Transverse colon (tissue), 4 donors: ENCODE data around the gene NRARP.

Experiments used
- EP300 ChIP-seq: sonication (generic); formaldehyde crosslinking; IDR thresholded peaks from one replicate; pipeline ENCODE4 v1.6.1; 2017; ENCODE audit warnings: antibody characterized with exemption, low read depth
- POLR2A ChIP-seq: fragments of 450-650 bp; IDR thresholded peaks from one replicate; pipeline ENCODE4 v1.6.1; 2016; ENCODE audit warnings: antibody characterized with exemption, mild to moderate bottlenecking, moderate library complexity
- POLR2AphosphoS5 ChIP-seq, 3 donors: sonication (generic); formaldehyde crosslinking; IDR thresholded peaks; one replicate each; pipeline ENCODE4 v1.6.1; 2016; ENCODE audit warnings: antibody characterized with exemption in 3 of 3
- TF ChIP-seq, protein P1 (sequence below), 5 experiments: fragments of 200-600 bp in 3 of 5; fragments of 450-650 bp in 2 of 5; sonication (generic) in 3 of 5; IDR thresholded peaks; 1 replicate in 2 of 5; 2 replicates in 3 of 5; pipeline ENCODE4 v1.5.1; 2016 to 2017; ENCODE audit warnings: antibody characterized with exemption in 5 of 5, inconsistent platforms in 3 of 5, mild to moderate bottlenecking in 2 of 5, moderate library complexity in 1 of 5

DNA sequence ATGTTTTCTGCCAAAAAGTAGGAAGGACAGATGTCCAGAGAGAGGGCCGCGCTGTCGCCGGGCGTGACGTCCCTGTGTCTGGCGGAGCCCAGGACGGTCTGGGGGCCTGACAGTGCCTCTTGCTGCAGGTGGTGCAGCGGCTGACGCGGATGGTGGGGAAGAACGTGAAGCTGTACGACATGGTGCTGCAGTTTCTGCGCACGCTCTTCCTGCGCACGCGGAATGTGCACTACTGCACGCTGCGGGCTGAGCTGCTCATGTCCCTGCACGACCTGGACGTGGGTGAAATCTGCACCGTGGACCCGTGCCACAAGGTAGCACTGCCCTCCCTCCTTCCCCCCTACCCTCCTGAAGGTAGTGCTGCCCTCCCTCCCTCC lies 39.2 kb downstream of the NRARP start:
- TF ChIP-seq, protein P1, sequence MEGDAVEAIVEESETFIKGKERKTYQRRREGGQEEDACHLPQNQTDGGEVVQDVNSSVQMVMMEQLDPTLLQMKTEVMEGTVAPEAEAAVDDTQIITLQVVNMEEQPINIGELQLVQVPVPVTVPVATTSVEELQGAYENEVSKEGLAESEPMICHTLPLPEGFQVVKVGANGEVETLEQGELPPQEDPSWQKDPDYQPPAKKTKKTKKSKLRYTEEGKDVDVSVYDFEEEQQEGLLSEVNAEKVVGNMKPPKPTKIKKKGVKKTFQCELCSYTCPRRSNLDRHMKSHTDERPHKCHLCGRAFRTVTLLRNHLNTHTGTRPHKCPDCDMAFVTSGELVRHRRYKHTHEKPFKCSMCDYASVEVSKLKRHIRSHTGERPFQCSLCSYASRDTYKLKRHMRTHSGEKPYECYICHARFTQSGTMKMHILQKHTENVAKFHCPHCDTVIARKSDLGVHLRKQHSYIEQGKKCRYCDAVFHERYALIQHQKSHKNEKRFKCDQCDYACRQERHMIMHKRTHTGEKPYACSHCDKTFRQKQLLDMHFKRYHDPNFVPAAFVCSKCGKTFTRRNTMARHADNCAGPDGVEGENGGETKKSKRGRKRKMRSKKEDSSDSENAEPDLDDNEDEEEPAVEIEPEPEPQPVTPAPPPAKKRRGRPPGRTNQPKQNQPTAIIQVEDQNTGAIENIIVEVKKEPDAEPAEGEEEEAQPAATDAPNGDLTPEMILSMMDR (IDR thresholded peaks at IDR 0.05): no peak
- TF ChIP-seq POLR2A: no peak
- TF ChIP-seq EP300: no peak
- TF ChIP-seq POLR2AphosphoS5 (IDR thresholded peaks at IDR 0.05): no peak
